ENCODE measurements around the gene CD52. TPM values are rescaled to one million over a fixed set of nuclear protein-coding genes. Genes with fewer than 3 reads are reported as not detected.

CD52 gene
- total and polyA plus RNA-seq, 4 donors, result 6.8 to 600 (median 320) TPM

GRCh38 chr1:26335774-26336476, 18.2 kb downstream of the CD52 start:
- Histone ChIP-seq H3K4me3 (peak overlapping the region; percentile 38), H3K27ac (ENCODE audit: low read depth in 1 of 2, low read length in 1 of 2) (no peak overlapping the region), H3K9me3 (ENCODE audit: control insufficient read depth in 4 of 4, insufficient read depth in 3 of 4, low read length in 3 of 4) (no peaks in the 10 kb centered on the region), H3K36me3 (ENCODE audit: control insufficient read depth in 4 of 4, insufficient read depth in 4 of 4, low read length in 4 of 4) (no peaks in the 10 kb centered on the region), H3K27me3 (ENCODE audit: control insufficient read depth in 3 of 3, insufficient read depth in 3 of 3, low read length in 2 of 3) (peaks cover 0 to 27% (median 18%) of the 10 kb centered on the region in 3 donors), H3K9ac (ENCODE audit: insufficient read depth in 1 of 2, low read length in 2 of 2) (no peak overlapping the region), H3K4me1 (ENCODE audit: control insufficient read depth in 5 of 5, insufficient read depth in 5 of 5, low read length in 5 of 5) (peaks cover 0 to 8% (median 0%) of the 10 kb centered on the region in 5 donors)
- no peak for DNase-seq
- no peak for TF ChIP-seq CTCF (IDR thresholded peaks at IDR 0.05; ENCODE audit: control extremely low read depth, extremely low read depth)
- no peak for ATAC-seq (ENCODE audit: insufficient read depth, low FRiP score)
- 1 to 2% methylated on average over 41 of the region's 41 CpGs for WGBS, 2 donors

GRCh38 chr1:26336477-26337205, 18.9 kb downstream of the CD52 start:
- H3K4me3 ChIP-seq, result peak overlapping the region; percentile 22
- peaks cover 0 to 8% (median 0%) of the 10 kb centered on the region in 5 donors for H3K4me1 ChIP-seq (ENCODE audit: control insufficient read depth in 5 of 5, insufficient read depth in 5 of 5, low read length in 5 of 5)
- no peak overlapping the region for H3K27ac ChIP-seq (ENCODE audit: low read depth in 1 of 2, low read length in 1 of 2)
- no peaks in the 10 kb centered on the region for H3K9me3 ChIP-seq (ENCODE audit: control insufficient read depth in 4 of 4, insufficient read depth in 3 of 4, low read length in 3 of 4)
- DNase-seq (peak; percentile 51 to 73 (median 69)), ATAC-seq (ENCODE audit: insufficient read depth, low FRiP score) (peak; percentile 88)
- H3K36me3 ChIP-seq (ENCODE audit: control insufficient read depth in 4 of 4, insufficient read depth in 4 of 4, low read length in 4 of 4), result no peaks in the 10 kb centered on the region
- no peak for TF ChIP-seq CTCF (IDR thresholded peaks at IDR 0.05; ENCODE audit: control extremely low read depth, extremely low read depth)
- H3K27me3 ChIP-seq (ENCODE audit: control insufficient read depth in 3 of 3, insufficient read depth in 3 of 3, low read length in 2 of 3), result peaks cover 0 to 27% (median 18%) of the 10 kb centered on the region in 3 donors
- H3K9ac ChIP-seq (ENCODE audit: insufficient read depth in 1 of 2, low read length in 2 of 2), result no peak overlapping the region
- WGBS, 2 donors, result 11 to 16% methylated on average over 43 to 52 of the region's 52 CpGs

- Histone ChIP-seq H3K27me3 (ENCODE audit: control insufficient read depth in 3 of 3, insufficient read depth in 3 of 3, low read length in 2 of 3) (peaks cover 0 to 27% (median 18%) of the 10 kb centered on the region in 3 donors), H3K27ac (ENCODE audit: low read depth in 1 of 2, low read length in 1 of 2) (no peak overlapping the region), H3K9ac (ENCODE audit: insufficient read depth in 1 of 2, low read length in 2 of 2) (no peak overlapping the region), H3K9me3 (ENCODE audit: control insufficient read depth in 4 of 4, insufficient read depth in 3 of 4, low read length in 3 of 4) (no peaks in the 10 kb centered on the region), H3K36me3 (ENCODE audit: control insufficient read depth in 4 of 4, insufficient read depth in 4 of 4, low read length in 4 of 4) (no peaks in the 10 kb centered on the region), H3K4me3 (no peak overlapping the region), H3K4me1 (ENCODE audit: control insufficient read depth in 5 of 5, insufficient read depth in 5 of 5, low read length in 5 of 5) (peaks cover 0 to 8% (median 0%) of the 10 kb centered on the region in 5 donors)
- WGBS, 2 donors, result 93 to 95% methylated on average over 7 of the region's 7 CpGs
- no peak for DNase-seq
- no peak for ATAC-seq (ENCODE audit: insufficient read depth, low FRiP score)
- no peak for TF ChIP-seq CTCF (IDR thresholded peaks at IDR 0.05; ENCODE audit: control extremely low read depth, extremely low read depth)
Measured at GRCh38 chr1:26337206-26337535, 19.4 kb downstream of the CD52 start.
